HepG2 (cell line): Measurements from ENCODE around the gene CEP68. TPM values are rescaled to one million over a fixed set of nuclear protein-coding genes. Genes with fewer than 3 reads are reported as not detected.

Experiments
- ATAC-seq: fragments of 200-7000 bp; cut with Tn5 transposase; 3 replicates; pipeline ENCODE4 v1.9.1; 2020; ENCODE audit warnings: mild to moderate bottlenecking, moderate library complexity
- BruUV-seq: library from RNA; stranded (reverse); fragments of 400-500 nt; replicated peaks from 2 replicates; lab custom pipeline; 2021; lab: Mats Ljungman, UMichigan
- CTCF ChIA-PET: fragments of 300-600 bp; formaldehyde crosslinking; extraction: SDS; loops from one replicate; lab custom pipeline; 2021; ENCODE audit warnings: low total read pairs, inconsistent platforms, low intra/inter-chr PET ratio; lab: Yijun Ruan, JAX
- POLR2A ChIA-PET: fragments of 350-600 bp; sonication (Branson Sonifier 250); formaldehyde crosslinking; loops from one replicate; lab custom pipeline; 2020; ENCODE audit warnings: antibody characterized with exemption, inconsistent platforms; lab: Yijun Ruan, JAX
- DNase-seq: peaks from one replicate; pipeline ENCODE4 v3.0.0-alpha.2; 2015; ENCODE audit warnings: low spot score
- FAIRE-seq: peaks from 3 replicates; lab custom pipeline; 2011; peaks lifted over from hg19 to GRCh38; lab: Jason Lieb, UNC
- H2AFZ ChIP-seq: one replicate; pipeline ENCODE4 v1.6.1; 2011; ENCODE audit warnings: low read length, inconsistent platforms
- H3K27ac ChIP-seq: fragments of 300-600 bp; 3 replicates; pipeline ENCODE4 v1.8.0; 2011; ENCODE audit warnings: mixed run types, mild to moderate bottlenecking, mixed read lengths, low read length, inconsistent platforms; ENCODE audit not compliant: insufficient read depth; ENCODE audit errors: extremely low read length
- H3K27me3 ChIP-seq, 2 experiments: fragments of 200-600 bp in 1 of 2; 2 replicates in 1 of 2; 3 replicates in 1 of 2; pipeline versions ENCODE4 v1.6.0 to v1.8.0; 2011; ENCODE audit warnings: low read length in 2 of 2, mild to moderate bottlenecking in 2 of 2, moderate library complexity in 2 of 2, inconsistent platforms in 1 of 2; ENCODE audit not compliant: insufficient read depth in 2 of 2, control insufficient read depth in 1 of 2
- H3K36me3 ChIP-seq, 2 experiments: fragments of 200-600 bp in 1 of 2; replicated peaks in 1 of 2; 2 replicates in 1 of 2; 3 replicates in 1 of 2; pipeline versions ENCODE4 v1.5.1 to v1.8.0; 2011; ENCODE audit warnings: low read length in 2 of 2, inconsistent platforms in 1 of 2; ENCODE audit not compliant: insufficient read depth in 2 of 2, control insufficient read depth in 1 of 2
- H3K4me1 ChIP-seq: 2 replicates; pipeline ENCODE4 v1.5.1; 2012; ENCODE audit warnings: low read length, inconsistent platforms; ENCODE audit not compliant: insufficient read depth
- H3K4me2 ChIP-seq: 2 replicates; pipeline ENCODE4 v1.6.0; 2011; ENCODE audit warnings: low read depth, low read length, inconsistent platforms
- H3K4me3 ChIP-seq, 3 experiments: fragments of 200-600 bp in 1 of 3; sonication (generic), shearing (Covaris generic) in 1 of 3; replicated peaks in 1 of 3; 2 replicates each; pipeline ENCODE4 v1.5.1; 2011 to 2016; ENCODE audit warnings: low read length in 3 of 3, inconsistent platforms in 2 of 3, low read depth in 2 of 3, mild to moderate bottlenecking in 2 of 3, control low read depth in 1 of 3, mixed read lengths in 1 of 3; ENCODE audit not compliant: insufficient read depth in 1 of 3
- H3K79me2 ChIP-seq: one replicate; pipeline ENCODE4 v1.6.1; 2011; ENCODE audit warnings: low read length, inconsistent platforms; ENCODE audit not compliant: insufficient read depth
- H3K9ac ChIP-seq: 2 replicates; pipeline ENCODE4 v1.6.0; 2011; ENCODE audit warnings: mild to moderate bottlenecking, low read depth, low read length, inconsistent platforms; ENCODE audit not compliant: insufficient read depth
- H3K9me3 ChIP-seq: 2 replicates; pipeline ENCODE4 v1.5.1; 2012; ENCODE audit warnings: mild to moderate bottlenecking, low read length
- H4K20me1 ChIP-seq: 2 replicates; pipeline ENCODE4 v1.6.0; 2011; ENCODE audit warnings: inconsistent platforms, mild to moderate bottlenecking, low read length, moderate library complexity; ENCODE audit not compliant: insufficient read depth
- FOSL2 ChIP-seq: sonication (generic); formaldehyde crosslinking; IDR thresholded peaks from 2 replicates; pipeline ENCODE4 v1.4.0; 2020; ENCODE audit warnings: missing genetic modification reagents
- MBNL3 ChIP-seq: fragments of 250-450 bp; sonication (Bioruptor Pico); conservative IDR thresholded peaks from 2 replicates; pipeline ENCODE4 v1.8.0; 2022; ENCODE audit warnings: mild to moderate bottlenecking, inconsistent platforms
- TBL1XR1 ChIP-seq: fragments of 150-350 bp; IDR thresholded peaks from 2 replicates; pipeline ENCODE4 v1.6.1; 2014; ENCODE audit warnings: borderline replicate concordance, low read length; ENCODE audit not compliant: partially characterized antibody
- ZNF10 ChIP-seq: sonication (generic); formaldehyde crosslinking; IDR thresholded peaks from 2 replicates; pipeline ENCODE4 v1.4.0; 2020; ENCODE audit warnings: mild to moderate bottlenecking, low read depth, missing genetic modification reagents, borderline replicate concordance
- ZNF225 ChIP-seq: sonication (generic); formaldehyde crosslinking; IDR thresholded peaks from 2 replicates; pipeline ENCODE4 v1.4.0; 2020; ENCODE audit warnings: mild to moderate bottlenecking, missing genetic modification reagents
- ZNF496 ChIP-seq: sonication (generic); formaldehyde crosslinking; IDR thresholded peaks from 2 replicates; pipeline ENCODE4 v1.8.1; 2023; ENCODE audit warnings: mild to moderate bottlenecking, moderate library complexity, missing genetic modification reagents; ENCODE audit not compliant: insufficient replicate concordance
- WGBS: methylation state at CpG from one replicate; pipeline ENCODE4 v1.1.6; 2017; ENCODE audit warnings: low lambda C conversion rate; 5-methylcytosine and 5-hydroxymethylcytosine counted together
- in situ Hi-C: cut with HindIII; loops from 2 replicates; pipeline ENCODE4 v1.10.0; 2017; ENCODE audit warnings: low pct_unique_long_range_greater_than_20kb; ENCODE audit not compliant: extremely low pct_ligation_motif_present
- intact Hi-C: fragments of 100-400 bp; cut with micrococcal nuclease; formaldehyde crosslinking; loops from one replicate; pipeline ENCODE4 v1.10.0; 2022; ENCODE audit not compliant: unreplicated experiment
- polyA plus RNA-seq, 8 experiments: library from polyadenylated mRNA; depleted of rRNA in 3 of 8; stranded (reverse) in 7 of 8; unstranded in 1 of 8; fragments of >200 nt; fragmentation: Illumina TruSeq in 4 of 8; extraction: Trizol in 4 of 8; gene quantifications; 2 replicates each; pipeline versions ENCODE4 v1.2.1 to v1.2.3, GENCODE V29; 2011 to 2016; ENCODE audit warnings: low read depth in 4 of 8, missing spikeins in 1 of 8, mixed read lengths in 1 of 8; ENCODE audit not compliant: insufficient read depth in 1 of 8
- total RNA-seq, 5 experiments: library from RNA; depleted of rRNA; stranded (reverse); fragments of >200 nt; fragmentation: Illumina TruSeq; extraction: Trizol; gene quantifications; 2 replicates each; pipeline ENCODE4 v1.2.3, GENCODE V29; 2016; ENCODE audit warnings: low read depth in 1 of 5

Gene CEP68
- total and polyA plus RNA-seq, 2 of the 13 experiments (the other 11 are each of a cell fraction or from before 2014, with no cell fraction given) = 5.7 to 9.3 TPM

DNA sequence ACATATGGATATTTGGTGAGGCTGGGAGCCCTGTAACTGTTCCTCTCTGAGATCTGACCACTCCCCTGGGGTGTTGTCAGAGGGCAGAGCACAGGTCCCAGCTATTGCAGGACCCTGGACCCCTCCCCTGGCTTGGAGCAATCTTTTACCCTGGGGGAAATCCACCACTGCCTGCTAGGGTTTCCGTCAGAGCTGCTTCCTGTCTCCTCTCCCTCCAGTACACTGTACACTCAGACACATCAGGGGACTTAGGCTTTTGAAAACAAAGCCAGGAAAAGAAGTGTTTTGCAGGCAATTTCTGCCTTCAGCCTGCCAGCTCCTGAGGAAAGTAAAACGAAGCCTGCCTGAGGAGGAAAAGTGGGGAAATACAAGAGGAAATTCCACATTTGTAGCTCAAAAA lies 13.2 kb upstream of the CEP68 start:
- TF ChIP-seq TBL1XR1 (no peak), ZNF10 (CRISPR knock-in tag) (no peak), ZNF496 (CRISPR knock-in tag) (no peak), MBNL3 (CRISPR knock-in tag) (no peak)
- TF ChIP-seq, all 625 proteins: peak for 0
- CTCF ChIA-PET = interaction anchor here (3.5 kb wide), 1 partner anchor 125 kb away, joined by 65 read pairs; no protein-coding TSS in a partner anchor
- intact Hi-C loops (loop anchor here (5.0 kb wide), 1 partner anchor 51 kb away; no protein-coding TSS in a partner anchor), in situ Hi-C loops (loop anchor here (5.0 kb wide), 1 partner anchor 126 kb away; no protein-coding TSS in a partner anchor)
- no peaks in the 10 kb centered on the region for H3K79me2 ChIP-seq
- POLR2A ChIA-PET = interaction anchor here (3.4 kb wide), 1 partner anchor 13 kb away, joined by 16 read pairs; the partner anchor contains the start of gene CEP68
- no peak overlapping the region for H3K27ac ChIP-seq
- no peaks in the 10 kb centered on the region for H3K27me3 ChIP-seq
- FAIRE-seq = no peak
- no peak overlapping the region for H2AFZ ChIP-seq
- no peaks in the 10 kb centered on the region for H3K9me3 ChIP-seq
- no peak overlapping the region for H3K9ac ChIP-seq
- DNase-seq = no peak
- no TSS peak for BruUV-seq
- WGBS = 93% methylated on average over 2 of the region's 2 CpGs
- no peak for ATAC-seq
- peaks cover 13% of the 10 kb centered on the region for H3K4me1 ChIP-seq
- peaks cover 2 to 18% of the 10 kb centered on the region in 2 experiments; a peak in 1 of 5 replicates for H3K36me3 ChIP-seq
- no peaks in the 10 kb centered on the region for H4K20me1 ChIP-seq
- H3K4me2 ChIP-seq = no peak overlapping the region
- H3K4me3 ChIP-seq = no peak overlapping the region

DNA sequence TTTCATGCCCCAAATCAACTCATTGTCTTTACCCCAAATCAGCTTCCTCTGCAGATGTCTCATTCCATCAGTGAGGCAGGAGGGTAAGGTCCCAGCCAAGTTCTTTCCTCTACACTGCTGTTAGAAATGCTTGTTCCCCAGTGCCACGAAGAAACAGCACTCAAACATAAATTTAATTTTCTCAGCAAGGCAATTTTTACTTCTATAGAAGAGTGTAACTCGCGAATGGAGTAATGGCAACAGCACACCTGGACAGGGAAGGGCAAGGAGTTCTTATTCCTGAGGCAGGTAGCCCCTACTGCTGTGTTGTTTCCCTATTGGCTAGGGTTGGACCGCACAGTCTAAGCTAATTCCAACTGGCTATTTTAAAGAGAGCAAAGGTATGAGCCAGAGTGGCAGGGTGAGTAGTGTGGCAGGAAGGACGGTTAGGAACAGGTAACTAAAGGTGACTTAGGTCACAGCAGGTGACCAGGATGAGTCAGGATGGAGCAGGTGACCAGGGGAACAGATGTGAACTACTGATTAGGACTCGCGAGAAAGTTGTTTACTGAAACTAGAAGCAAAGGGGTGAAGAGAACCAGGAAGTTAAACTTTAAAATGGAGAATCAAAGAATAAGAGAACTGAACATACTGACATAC lies 12.0 kb upstream of the CEP68 start:
- in situ Hi-C loops = loop anchor here (5.0 kb wide), 1 partner anchor 127 kb away; no protein-coding TSS in a partner anchor
- no TSS peak for BruUV-seq
- ChIA-PET CTCF (no interaction called here), POLR2A (interaction anchor here (3.4 kb wide), 1 partner anchor 11 kb away, joined by 16 read pairs; the partner anchor contains the start of gene CEP68)
- H3K4me3 ChIP-seq = no peak overlapping the region
- no peaks in the 10 kb centered on the region for H3K79me2 ChIP-seq
- FAIRE-seq = no peak
- DNase-seq = no peak
- ATAC-seq = no peak
- peaks cover 0 to 12% of the 10 kb centered on the region in 2 experiments; a peak in 1 of 5 replicates for H3K36me3 ChIP-seq
- TF ChIP-seq ZNF225 (CRISPR knock-in tag) (no peak), FOSL2 (peak; percentile 35)
- no peak overlapping the region for H3K4me2 ChIP-seq
- H3K4me1 ChIP-seq = peaks cover 13% of the 10 kb centered on the region
- 84% methylated on average over 7 of the region's 7 CpGs for WGBS
- no peaks in the 10 kb centered on the region for H3K27me3 ChIP-seq
- intact Hi-C loops = loop anchor here (5.0 kb wide), 1 partner anchor 52 kb away; no protein-coding TSS in a partner anchor
- H2AFZ ChIP-seq = no peak overlapping the region
- H3K9ac ChIP-seq = no peak overlapping the region
- H3K27ac ChIP-seq = no peak overlapping the region
- H4K20me1 ChIP-seq = no peaks in the 10 kb centered on the region
- H3K9me3 ChIP-seq = no peaks in the 10 kb centered on the region
